SHP77 (cell line): ENCODE measurements around the gene OR8B8.
A peak's percentile ranks its signal among the peaks of the same experiment; 100 is the strongest.
"Not testable (repeated sequence)": the region's sequence is repeated elsewhere in the genome, so short reads cannot be mapped to it uniquely, and the experiment has no call there.

Experiments used
- DNase-seq, 2 experiments: peaks; one replicate each; lab custom pipeline; 2025; lab: John Stamatoyannopoulos, UW

Gene OR8B8

DNA sequence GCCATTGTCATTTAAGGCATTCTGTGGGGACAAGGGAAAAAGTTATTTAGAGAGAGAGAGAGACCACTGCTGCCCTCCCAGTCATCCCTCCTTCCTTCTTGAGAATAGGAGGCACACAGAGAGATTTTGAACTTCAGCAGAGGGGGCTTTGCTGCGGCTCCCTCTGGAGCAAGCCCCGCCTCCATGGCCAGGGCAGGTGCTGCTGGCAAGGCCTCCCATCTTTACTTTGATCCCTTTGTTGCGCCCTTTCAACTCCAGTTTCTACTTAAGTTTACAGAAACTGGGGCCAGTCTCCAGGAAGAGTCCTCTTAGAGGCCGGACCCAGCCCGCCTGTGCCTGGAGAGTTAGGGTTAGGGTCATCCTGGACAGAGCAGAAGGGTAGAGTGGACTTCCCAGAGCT is 4.4 kb downstream of the OR8B8 start:
- no peak for DNase-seq

DNA sequence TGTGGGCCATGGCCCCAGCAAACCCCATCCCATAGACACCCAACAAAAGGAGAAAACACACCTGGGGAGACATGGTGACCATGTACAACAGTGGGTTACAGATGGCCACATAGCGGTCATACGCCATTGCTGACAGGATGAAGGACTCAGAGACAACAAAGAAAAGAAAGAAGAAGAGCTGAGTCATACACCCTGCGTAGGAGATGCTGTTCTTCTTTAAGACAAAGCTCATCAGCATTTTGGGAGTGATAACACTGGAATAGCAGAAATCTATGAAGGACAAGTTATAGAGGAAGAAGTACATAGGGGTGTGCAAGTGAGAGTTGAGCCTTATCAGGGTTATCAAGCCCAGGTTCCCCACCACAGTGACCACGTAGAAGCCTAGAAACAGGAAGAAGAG is 4.9 kb downstream of the OR8B8 start:
- no peak for DNase-seq

GRCh38 chr11:124434699-124435098 is 10.8 kb downstream of the OR8B8 start:
- DNase-seq, result no peak

- no peak for DNase-seq
These were observed 15.9 kb downstream of the OR8B8 start for GRCh38 chr11:124429599-124429998.

DNA sequence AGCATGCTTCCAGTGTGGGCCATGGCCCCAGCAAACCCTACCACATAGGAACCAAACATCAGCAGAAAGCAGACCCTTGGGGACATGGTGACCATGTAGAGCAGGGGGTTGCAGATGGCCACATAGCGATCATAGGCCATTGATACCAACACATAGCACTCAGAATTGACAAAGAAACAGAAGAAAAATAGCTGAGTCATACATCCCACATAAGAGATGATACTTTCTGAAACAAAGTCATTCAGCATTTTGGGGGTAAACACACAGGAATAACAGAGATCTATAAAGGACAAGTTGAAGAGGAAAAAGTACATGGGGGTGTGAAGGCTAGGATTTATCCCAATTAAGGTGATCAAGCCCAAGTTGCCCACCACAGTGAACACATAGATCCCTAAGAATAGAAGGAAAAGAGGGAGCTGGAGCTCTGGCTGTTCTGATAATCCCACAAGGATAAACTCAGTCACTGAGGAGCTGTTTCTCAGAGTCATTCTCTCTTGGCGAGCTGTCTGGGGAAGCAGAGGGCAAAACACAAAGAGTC is 21.0 kb downstream of the OR8B8 start, which contains the start of gene OR8B4:
Gene OR8B4, minus strand, starts transcription at position 488 of the 538 bp plus-strand sequence. Its CDS starts 0 bp downstream, at position 488.
- DNase-seq, result no peak

DNA sequence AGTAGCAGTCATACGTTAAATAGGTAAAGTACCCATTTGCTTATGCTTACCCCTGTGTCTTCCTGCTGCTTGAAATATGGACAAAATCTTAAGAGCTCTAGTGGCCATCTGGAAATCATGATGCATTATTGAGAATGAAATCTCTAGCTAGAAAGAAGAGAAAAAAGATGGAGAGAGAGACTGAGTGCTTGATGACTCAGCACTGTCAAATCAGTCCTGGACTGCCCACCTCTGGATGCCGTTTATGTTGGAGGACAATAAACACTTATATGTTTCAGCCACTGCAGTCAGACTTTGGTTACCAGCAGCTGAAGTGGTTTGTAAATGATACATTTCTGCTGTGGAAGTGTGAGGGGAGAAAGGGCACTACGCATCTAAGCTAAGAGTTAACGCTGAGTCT is 24.5 kb downstream of the OR8B8 start:
- no peak for DNase-seq

- DNase-seq, result peak in 1 of 2 experiments; percentile 2
These were observed 30.1 kb downstream of the OR8B8 start for GRCh38 chr11:124415356-124415923.

GRCh38 chr11:124409906-124410305 is 35.6 kb downstream of the OR8B8 start:
- DNase-seq, result no peak

DNA sequence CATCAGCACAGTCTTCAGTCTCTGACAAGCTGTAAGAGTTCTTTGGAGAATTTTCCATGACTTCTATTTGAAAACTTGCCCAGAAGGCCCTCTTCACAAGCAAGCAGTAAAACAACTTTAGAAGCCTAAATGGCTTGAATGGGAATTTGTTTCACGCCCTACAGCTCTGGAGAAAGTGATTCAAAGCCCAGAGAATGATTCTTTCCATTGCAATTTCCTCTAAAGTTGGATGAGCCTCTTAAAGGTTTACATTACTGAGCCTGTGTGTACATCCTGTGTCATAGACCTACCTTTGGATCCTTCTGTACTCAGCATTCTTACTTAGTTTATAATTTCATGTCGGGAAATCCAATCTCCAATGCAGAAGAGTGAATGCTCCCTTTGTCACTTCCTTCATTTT is 39.9 kb downstream of the OR8B8 start:
- DNase-seq, result no peak

GRCh38 chr11:124403186-124403585 is 42.3 kb downstream of the OR8B8 start:
- DNase-seq, result not testable (repeated sequence)

DNA sequence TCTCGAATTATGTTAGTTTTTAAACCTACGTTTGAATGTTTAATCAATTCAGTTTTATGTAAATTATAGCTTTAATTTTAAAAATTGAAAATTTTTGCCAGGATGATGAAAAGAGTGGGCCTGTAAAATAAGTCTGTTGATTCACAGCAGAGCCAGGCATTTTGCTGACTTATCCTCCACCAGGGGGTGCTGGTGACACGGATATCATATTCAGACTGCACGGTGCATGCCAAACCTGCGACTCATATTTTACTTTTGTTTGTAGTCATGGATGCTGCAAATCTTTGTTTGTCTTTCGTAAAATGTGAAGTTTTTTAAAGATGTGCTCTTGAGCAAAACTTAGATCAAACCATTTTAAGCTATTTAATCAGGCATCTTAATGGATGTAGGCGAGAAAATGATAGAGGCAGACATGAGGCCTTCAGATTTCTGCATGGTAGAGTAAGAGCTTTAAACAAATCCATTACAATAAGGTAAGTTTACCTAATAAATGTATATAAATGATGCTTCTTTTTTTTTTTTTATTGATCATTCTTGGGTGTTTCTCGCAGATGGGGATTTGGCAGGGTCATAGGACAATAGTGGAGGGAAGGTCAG is 43.1 kb downstream of the OR8B8 start:
- DNase-seq, result peak in 1 of 2 experiments; percentile 43

DNA sequence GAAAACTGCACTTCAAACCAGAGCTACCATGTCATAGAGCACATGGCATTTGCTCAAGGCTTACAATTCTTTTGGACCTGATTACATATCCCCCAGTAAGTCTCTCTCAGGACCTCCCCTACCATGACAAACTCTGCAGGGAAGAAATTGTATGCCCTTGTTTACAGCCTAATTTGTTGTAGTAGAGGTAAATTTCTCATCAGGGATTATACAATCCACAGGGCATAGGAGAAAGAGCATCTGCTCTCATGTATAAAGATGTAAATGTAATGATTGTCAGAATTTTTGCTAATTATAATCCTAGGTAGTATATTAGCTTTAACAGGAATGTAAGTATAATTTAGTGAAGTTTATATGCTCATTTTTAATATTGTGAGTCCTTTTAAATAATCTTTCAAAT is 46.6 kb downstream of the OR8B8 start, which contains the start of gene OR8B3:
Gene OR8B3, minus strand, starts transcription at position 101 of the 400 bp plus-strand sequence. CDS start 1,673 bp downstream, outside the sequence.
- DNase-seq, result no peak

DNA sequence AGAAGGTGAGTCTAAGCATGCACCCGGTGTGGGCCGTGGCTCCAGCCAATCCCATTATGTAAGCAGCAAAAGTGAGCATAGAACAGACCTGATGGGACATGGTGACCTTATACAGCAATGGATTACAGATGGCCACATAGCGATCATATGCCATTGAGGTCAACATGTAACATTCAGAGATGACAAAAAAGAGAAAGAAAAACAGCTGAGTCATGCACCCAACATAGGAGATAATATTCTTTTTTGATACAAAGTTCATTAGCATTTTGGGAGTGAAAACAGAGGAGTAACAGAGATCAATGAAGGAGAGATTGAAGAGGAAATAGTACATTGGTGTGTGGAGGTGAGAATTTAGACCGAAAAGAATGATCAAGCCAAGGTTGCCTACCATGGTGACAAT is 48.6 kb downstream of the OR8B8 start:
- DNase-seq, result not testable (repeated sequence)

DNA sequence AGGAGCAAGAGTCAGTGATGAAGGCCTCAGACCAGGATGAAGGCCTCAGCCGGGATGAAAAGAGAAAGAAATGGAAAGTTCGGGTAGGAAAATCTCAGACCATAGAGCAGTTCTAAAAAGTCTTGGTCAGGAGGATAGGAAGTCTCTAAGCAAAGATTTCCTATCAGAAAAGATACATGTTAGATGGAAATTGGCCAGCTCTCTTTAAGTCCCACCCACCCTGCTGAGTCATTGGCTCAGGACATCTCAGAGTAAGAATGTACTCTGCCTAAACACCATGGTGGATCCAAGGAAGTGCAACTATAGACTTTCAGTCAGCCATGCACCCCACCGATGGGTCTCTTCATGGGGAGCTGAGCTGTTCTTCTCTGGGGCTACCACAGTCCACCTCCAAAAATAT is 51.1 kb downstream of the OR8B8 start:
- no peak for DNase-seq
